Chondrocyte (in vitro differentiated cells): ENCODE measurements around the gene UVRAG. TPM values are rescaled to one million over a fixed set of nuclear protein-coding genes. Genes with fewer than 3 reads are reported as not detected.
A peak's percentile ranks its signal among the peaks of the same experiment; 100 is the strongest.

Experiments used
- DNase-seq: peaks from one replicate; pipeline ENCODE4 v3.0.0; 2021; ENCODE audit warnings: mixed read lengths, low spot score
- H3K27ac Mint-ChIP-seq: one replicate; pipeline ENCODE4 v1.8.0; 2021; ENCODE audit warnings: mild to moderate bottlenecking, moderate library complexity, mixed read lengths; ENCODE audit not compliant: unreplicated experiment
- H3K27me3 Mint-ChIP-seq: 2 replicates; pipeline ENCODE4 v1.8.0; 2021; ENCODE audit warnings: low read depth, mixed read lengths
- H3K36me3 Mint-ChIP-seq: 2 replicates; pipeline ENCODE4 v1.8.0; 2021; ENCODE audit warnings: low read depth, mixed read lengths
- H3K4me1 Mint-ChIP-seq: 2 replicates; pipeline ENCODE4 v1.8.0; 2021; ENCODE audit warnings: low read depth, mild to moderate bottlenecking, mixed read lengths
- H3K4me3 Mint-ChIP-seq: one replicate; pipeline ENCODE4 v1.8.0; 2021; ENCODE audit warnings: mild to moderate bottlenecking, moderate library complexity, mixed read lengths; ENCODE audit not compliant: unreplicated experiment
- H3K9me3 Mint-ChIP-seq: 2 replicates; pipeline ENCODE4 v1.8.0; 2021; ENCODE audit warnings: low read depth, mixed read lengths
- CTCF ChIP-seq: fragments of 200-600 bp; sonication (generic); IDR thresholded peaks from 2 replicates; pipeline ENCODE4 v1.5.0; 2021; ENCODE audit warnings: antibody characterized with exemption, mild to moderate bottlenecking, moderate library complexity
- total RNA-seq: library from RNA; stranded (reverse); gene quantifications from 3 replicates; pipeline ENCODE4 v1.2.1, GENCODE V29; 2021

Gene UVRAG
- total RNA-seq, 1 donor from 2014 or later = 16.9 TPM

GRCh38 chr11:75776546-75776945 lies 38.5 kb upstream of the UVRAG start:
- Mint-ChIP-seq H3K4me1 (no peaks in the 10 kb centered on the region), H3K36me3 (no peaks in the 10 kb centered on the region), H3K4me3 (no peak overlapping the region), H3K27me3 (peaks cover 8% of the 10 kb centered on the region), H3K27ac (no peak overlapping the region), H3K9me3 (no peaks in the 10 kb centered on the region)
- DNase-seq = peak; percentile 51
- TF ChIP-seq CTCF = no peak

GRCh38 chr11:75777461-75778110 lies 37.4 kb upstream of the UVRAG start:
- Mint-ChIP-seq H3K4me3 (no peak overlapping the region), H3K36me3 (no peaks in the 10 kb centered on the region), H3K4me1 (no peaks in the 10 kb centered on the region), H3K9me3 (no peaks in the 10 kb centered on the region), H3K27me3 (peaks cover 2% of the 10 kb centered on the region), H3K27ac (no peak overlapping the region)
- TF ChIP-seq CTCF = no peak
- DNase-seq = peak; percentile 73

- Mint-ChIP-seq H3K36me3 (no peaks in the 10 kb centered on the region), H3K27me3 (peaks cover 2% of the 10 kb centered on the region), H3K9me3 (no peaks in the 10 kb centered on the region), H3K4me1 (no peaks in the 10 kb centered on the region), H3K4me3 (no peak overlapping the region), H3K27ac (no peak overlapping the region)
- peak; percentile 42 for DNase-seq
- TF ChIP-seq CTCF = no peak
These were observed 36.0 kb upstream of the UVRAG start for GRCh38 chr11:75778962-75779361.

GRCh38 chr11:75779960-75780359 lies 35.0 kb upstream of the UVRAG start:
- no peak for DNase-seq
- Mint-ChIP-seq H3K36me3 (no peaks in the 10 kb centered on the region), H3K9me3 (no peaks in the 10 kb centered on the region), H3K4me3 (no peak overlapping the region), H3K27me3 (peaks cover 2% of the 10 kb centered on the region), H3K27ac (no peak overlapping the region), H3K4me1 (no peaks in the 10 kb centered on the region)
- TF ChIP-seq CTCF = no peak

- no peaks in the 10 kb centered on the region for H3K4me1 Mint-ChIP-seq
- H3K27ac Mint-ChIP-seq = no peak overlapping the region
- H3K9me3 Mint-ChIP-seq = no peaks in the 10 kb centered on the region
- H3K27me3 Mint-ChIP-seq = peaks cover 2% of the 10 kb centered on the region
- H3K36me3 Mint-ChIP-seq = no peaks in the 10 kb centered on the region
- no peak for TF ChIP-seq CTCF
- no peak for DNase-seq
- H3K4me3 Mint-ChIP-seq = no peak overlapping the region
These were observed 34.1 kb upstream of the UVRAG start for GRCh38 chr11:75780888-75781287.
